HG03175 (cell line): ENCODE results near the gene CFL1.
A peak's percentile ranks its signal among the peaks of the same experiment; 100 is the strongest.
"Not testable (repeated sequence)": the region's sequence is repeated elsewhere in the genome, so short reads cannot be mapped to it uniquely, and the experiment has no call there.

Source experiments
- ATAC-seq: cut with Tn5 transposase; IDR thresholded peaks from one replicate; pipeline ENCODE4 v1.9.1; 2021; ENCODE audit warnings: mild to moderate bottlenecking, moderate library complexity; ENCODE audit not compliant: unreplicated experiment

CFL1 gene

GRCh38 chr11:65844231-65844872 is 13.6 kb downstream of the CFL1 start:
- no peak for ATAC-seq

- no peak for ATAC-seq
Measured at GRCh38 chr11:65843811-65844210, 14.2 kb downstream of the CFL1 start.

GRCh38 chr11:65842144-65842543 is 15.8 kb downstream of the CFL1 start:
- ATAC-seq = no peak

- ATAC-seq = no peak
Measured at GRCh38 chr11:65834202-65834601, 23.8 kb downstream of the CFL1 start.

- peak; percentile 95 for ATAC-seq
Measured at GRCh38 chr11:65833297-65834030, 24.5 kb downstream of the CFL1 start, which contains the start of gene SNX32. Gene SNX32 (plus strand): TSS chr11:65833963. CDS start chr11:65834066, 103 bp downstream.

- ATAC-seq = not testable (repeated sequence)
Measured at GRCh38 chr11:65832231-65832630, 25.7 kb downstream of the CFL1 start.

GRCh38 chr11:65829459-65829858 is 28.5 kb downstream of the CFL1 start:
- ATAC-seq = no peak

GRCh38 chr11:65826984-65827735 is 30.8 kb downstream of the CFL1 start:
- no peak for ATAC-seq

GRCh38 chr11:65822776-65823528 is 35.0 kb downstream of the CFL1 start:
- no peak for ATAC-seq

- ATAC-seq = no peak
Measured at GRCh38 chr11:65821107-65821506, 36.9 kb downstream of the CFL1 start.

GRCh38 chr11:65817835-65818680 is 39.9 kb downstream of the CFL1 start:
- peak; percentile 72 for ATAC-seq

- no peak for ATAC-seq
Measured at GRCh38 chr11:65817312-65817834, 40.6 kb downstream of the CFL1 start.

GRCh38 chr11:65816696-65817095 is 41.3 kb downstream of the CFL1 start:
- ATAC-seq = no peak

- ATAC-seq = no peak
Measured at GRCh38 chr11:65814986-65815565, 42.9 kb downstream of the CFL1 start.

GRCh38 chr11:65814131-65814985 is 43.6 kb downstream of the CFL1 start:
- ATAC-seq = no peak

- ATAC-seq = no peak
Measured at GRCh38 chr11:65811764-65812475, 46.1 kb downstream of the CFL1 start.

GRCh38 chr11:65810046-65810868 is 47.7 kb downstream of the CFL1 start:
- no peak for ATAC-seq
